ENCODE measurements around the gene MPIG6B.

Gene MPIG6B

GRCh38 chr6:31749301-31750036, 26.3 kb downstream of the MPIG6B start:
- H3K4me3 ChIP-seq (ENCODE audit: low read depth, low read length): no peak overlapping the region
- no peak for TF ChIP-seq CTCF (IDR thresholded peaks at IDR 0.05; ENCODE audit: borderline replicate concordance, insufficient read depth, low read depth, low read length)

DNA sequence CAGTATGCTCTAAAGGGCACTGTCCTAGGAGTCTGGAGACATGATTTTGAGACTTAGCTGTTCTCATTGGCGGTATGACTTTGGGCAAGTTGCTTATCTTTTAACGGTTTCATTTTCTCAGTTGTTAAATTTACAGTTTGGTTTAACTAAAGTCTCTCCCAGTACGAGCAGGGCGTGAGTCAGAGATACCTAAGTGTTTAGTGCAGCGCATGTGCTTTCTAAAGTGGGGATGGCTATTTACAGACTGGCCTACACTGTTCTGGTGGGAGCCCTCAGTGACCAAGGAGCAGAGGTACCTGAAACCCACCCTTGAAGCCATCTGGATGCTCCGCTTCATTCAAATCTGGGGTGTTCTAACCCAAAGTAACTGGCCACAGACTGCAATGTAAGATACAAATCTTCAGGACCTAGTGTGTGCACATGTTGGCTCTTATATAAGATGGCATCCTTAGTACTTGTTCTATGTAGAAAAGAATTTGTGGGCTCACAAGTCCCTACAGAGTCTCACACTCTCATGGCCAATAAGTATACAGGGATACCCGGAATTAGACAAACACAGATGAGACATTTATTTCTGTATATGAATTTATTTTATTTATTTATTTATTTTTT, 27.3 kb downstream of the MPIG6B start:
- TF ChIP-seq CTCF (IDR thresholded peaks at IDR 0.05; ENCODE audit: borderline replicate concordance, insufficient read depth, low read depth, low read length): no peak

GRCh38 chr6:31752739-31753319, 29.7 kb downstream of the MPIG6B start:
- no peak overlapping the region for H3K4me3 ChIP-seq (ENCODE audit: low read depth, low read length)
- TF ChIP-seq CTCF (IDR thresholded peaks at IDR 0.05; ENCODE audit: borderline replicate concordance, insufficient read depth, low read depth, low read length): no peak

More for the DNA sequence above, 27.3 kb downstream of the MPIG6B start:
- no peak overlapping the region for H3K4me3 ChIP-seq (ENCODE audit: low read depth, low read length)

DNA sequence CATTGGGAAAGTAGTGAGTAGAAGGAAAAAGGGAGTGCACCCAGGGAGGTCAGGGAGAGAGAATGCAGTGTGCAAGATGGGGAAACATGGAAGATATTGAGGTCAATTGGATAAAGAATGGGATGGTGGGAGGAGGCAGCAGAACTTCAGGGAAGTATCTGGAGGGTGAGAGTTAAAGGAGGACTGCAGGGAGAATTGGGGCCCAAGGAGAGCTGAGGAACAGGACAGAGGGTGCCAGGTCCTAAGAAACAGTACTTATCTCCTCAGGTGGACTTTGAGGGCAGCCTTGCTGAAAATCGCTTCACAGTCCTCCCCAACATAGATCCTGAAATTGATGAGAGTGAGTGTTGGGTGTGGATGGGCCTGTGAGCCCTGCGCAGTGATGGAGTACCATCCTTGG, 35.1 kb downstream of the MPIG6B start:
- TF ChIP-seq CTCF (IDR thresholded peaks at IDR 0.05; ENCODE audit: borderline replicate concordance, insufficient read depth, low read depth, low read length): no peak
- H3K4me3 ChIP-seq (ENCODE audit: low read depth, low read length): no peak overlapping the region

DNA sequence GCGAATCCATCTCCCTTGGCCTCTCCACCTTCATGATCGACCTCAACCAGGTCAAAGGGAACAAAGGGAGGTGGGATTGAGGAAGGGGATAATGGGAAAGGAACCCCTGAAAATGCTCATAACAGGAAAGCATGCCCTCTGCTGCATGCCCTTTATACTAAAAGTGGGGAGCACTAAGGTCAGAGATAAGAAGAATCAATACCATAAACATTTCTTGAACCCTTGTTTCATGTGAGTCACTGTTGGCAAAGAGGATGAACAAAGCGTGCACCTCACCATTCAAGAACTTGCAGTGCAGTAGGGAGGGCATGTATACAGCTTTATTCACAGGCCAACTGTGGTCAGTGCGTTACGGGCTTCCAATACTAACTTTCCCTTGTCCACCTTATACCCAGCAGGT, 37.6 kb downstream of the MPIG6B start:
- TF ChIP-seq CTCF (IDR thresholded peaks at IDR 0.05; ENCODE audit: borderline replicate concordance, insufficient read depth, low read depth, low read length): no peak
- H3K4me3 ChIP-seq (ENCODE audit: low read depth, low read length): no peak overlapping the region

DNA sequence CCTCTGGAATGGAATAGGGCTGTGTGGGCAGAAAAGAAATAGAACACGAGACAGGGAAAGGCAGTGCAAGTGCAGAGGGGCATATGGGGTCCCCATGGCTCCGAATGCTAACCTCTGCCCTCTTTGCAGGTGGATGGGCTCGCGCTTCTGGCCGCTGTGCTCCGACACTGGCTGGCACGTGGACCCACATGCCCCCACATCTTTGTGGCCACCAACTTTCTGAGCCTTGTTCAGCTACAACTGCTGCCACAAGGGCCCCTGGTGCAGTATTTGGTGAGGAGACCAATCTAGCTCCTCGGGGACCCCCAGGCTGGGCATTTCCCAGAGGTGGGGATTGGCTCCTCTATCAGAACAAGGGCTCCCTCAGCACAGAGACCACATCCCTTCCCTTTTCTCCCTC, 38.2 kb downstream of the MPIG6B start:
- H3K4me3 ChIP-seq (ENCODE audit: low read depth, low read length): no peak overlapping the region
- no peak for TF ChIP-seq CTCF (IDR thresholded peaks at IDR 0.05; ENCODE audit: borderline replicate concordance, insufficient read depth, low read depth, low read length)

- H3K4me3 ChIP-seq (ENCODE audit: low read depth, low read length): no peak within 1 kb of the TSS
- TF ChIP-seq CTCF (IDR thresholded peaks at IDR 0.05; ENCODE audit: borderline replicate concordance, insufficient read depth, low read depth, low read length): no peak
These were observed 39.2 kb downstream of the MPIG6B start, which contains the start of gene SAPCD1 for GRCh38 chr6:31762356-31762755. TSS of gene SAPCD1 (plus strand) at chr6:31762656. CDS start at chr6:31763055, 399 bp downstream.

All from GM12875 (cell line).